Neural progenitor cell (in vitro differentiated cells): Measurements from ENCODE around the gene P2RX5. TPM values are rescaled to one million over a fixed set of nuclear protein-coding genes. Genes with fewer than 3 reads are reported as not detected.

Experiments
- DNase-seq: peaks from one replicate; pipeline ENCODE4 v3.0.0-alpha.2; 2016; ENCODE audit warnings: low spot score
- H2AFZ ChIP-seq: fragments of 200-600 bp; sonication (generic); replicated peaks from 2 replicates; pipeline ENCODE4 v1.6.1; 2016; ENCODE audit warnings: antibody characterized with exemption
- H3F3A ChIP-seq: fragments of 200-600 bp; sonication (generic); 2 replicates; pipeline ENCODE4 v1.6.1; 2016; ENCODE audit warnings: antibody characterized with exemption, low read depth
- H3K27ac ChIP-seq: fragments of 200-600 bp; sonication (generic); 2 replicates; pipeline ENCODE4 v1.5.1; 2016; ENCODE audit warnings: mild to moderate bottlenecking
- H3K27me3 ChIP-seq: fragments of 200-600 bp; sonication (generic); 2 replicates; pipeline ENCODE4 v1.6.1; 2016; ENCODE audit warnings: mild to moderate bottlenecking, moderate library complexity
- H3K36me3 ChIP-seq: fragments of 200-600 bp; sonication (generic); 2 replicates; pipeline ENCODE4 v1.5.1; 2016
- H3K4me1 ChIP-seq: fragments of 200-600 bp; sonication (generic); 2 replicates; pipeline ENCODE4 v1.6.1; 2016; ENCODE audit warnings: mixed run types
- H3K4me2 ChIP-seq: fragments of 200-600 bp; sonication (generic); 2 replicates; pipeline ENCODE4 v1.6.1; 2016
- H3K4me3 ChIP-seq: fragments of 200-600 bp; sonication (generic); 2 replicates; pipeline ENCODE4 v1.5.1; 2016
- H3K79me2 ChIP-seq: fragments of 200-600 bp; sonication (generic); 2 replicates; pipeline ENCODE4 v1.6.1; 2016; ENCODE audit warnings: low read depth
- H3K9ac ChIP-seq: fragments of 200-600 bp; sonication (generic); 2 replicates; pipeline ENCODE4 v1.6.1; 2016
- H3K9me3 ChIP-seq: fragments of 200-600 bp; sonication (generic); 2 replicates; pipeline ENCODE4 v1.5.1; 2016; ENCODE audit warnings: low read depth
- H4K20me1 ChIP-seq: fragments of 200-600 bp; sonication (generic); 2 replicates; pipeline ENCODE4 v1.6.1; 2016; ENCODE audit warnings: low read depth
- H3K27ac Mint-ChIP-seq: 3 replicates; pipeline ENCODE4 v1.8.0; 2021; ENCODE audit warnings: mixed read lengths
- H3K27me3 Mint-ChIP-seq: 2 replicates; pipeline ENCODE4 v1.8.0; 2022; ENCODE audit warnings: low read depth, mild to moderate bottlenecking, inconsistent platforms, moderate library complexity, mixed read lengths; ENCODE audit not compliant: insufficient read depth
- H3K36me3 Mint-ChIP-seq: 3 replicates; pipeline ENCODE4 v1.8.0; 2021; ENCODE audit warnings: mixed read lengths
- H3K4me1 Mint-ChIP-seq: 3 replicates; pipeline ENCODE4 v1.8.0; 2021; ENCODE audit warnings: mixed read lengths
- H3K4me3 Mint-ChIP-seq: 3 replicates; pipeline ENCODE4 v1.8.0; 2021; ENCODE audit warnings: mild to moderate bottlenecking, moderate library complexity, mixed read lengths
- H3K9me3 Mint-ChIP-seq: 3 replicates; pipeline ENCODE4 v1.8.0; 2020; ENCODE audit warnings: mixed read lengths
- EZH2 ChIP-seq: fragments of 200-600 bp; sonication (generic); IDR thresholded peaks from 2 replicates; pipeline ENCODE4 v1.6.1; 2017; ENCODE audit warnings: antibody characterized with exemption, mild to moderate bottlenecking, moderate library complexity
- EZH2phosphoT487 ChIP-seq: fragments of 200-600 bp; sonication (generic); IDR thresholded peaks from 2 replicates; pipeline ENCODE4 v1.6.1; 2017; ENCODE audit warnings: antibody characterized with exemption
- total RNA-seq: library from RNA; depleted of rRNA; stranded (reverse); fragments of >200 nt; gene quantifications from 2 replicates; pipeline ENCODE4 v1.2.3, GENCODE V29; 2015; ENCODE audit warnings: low replicate concordance
- TF ChIP-seq, protein P1 (sequence below): fragments of 200-600 bp; sonication (generic); IDR thresholded peaks from 2 replicates; pipeline ENCODE4 v1.5.1; 2017; ENCODE audit warnings: antibody characterized with exemption, mild to moderate bottlenecking

Gene P2RX5
- total RNA-seq, 1 donor from 2014 or later, result not detected

DNA sequence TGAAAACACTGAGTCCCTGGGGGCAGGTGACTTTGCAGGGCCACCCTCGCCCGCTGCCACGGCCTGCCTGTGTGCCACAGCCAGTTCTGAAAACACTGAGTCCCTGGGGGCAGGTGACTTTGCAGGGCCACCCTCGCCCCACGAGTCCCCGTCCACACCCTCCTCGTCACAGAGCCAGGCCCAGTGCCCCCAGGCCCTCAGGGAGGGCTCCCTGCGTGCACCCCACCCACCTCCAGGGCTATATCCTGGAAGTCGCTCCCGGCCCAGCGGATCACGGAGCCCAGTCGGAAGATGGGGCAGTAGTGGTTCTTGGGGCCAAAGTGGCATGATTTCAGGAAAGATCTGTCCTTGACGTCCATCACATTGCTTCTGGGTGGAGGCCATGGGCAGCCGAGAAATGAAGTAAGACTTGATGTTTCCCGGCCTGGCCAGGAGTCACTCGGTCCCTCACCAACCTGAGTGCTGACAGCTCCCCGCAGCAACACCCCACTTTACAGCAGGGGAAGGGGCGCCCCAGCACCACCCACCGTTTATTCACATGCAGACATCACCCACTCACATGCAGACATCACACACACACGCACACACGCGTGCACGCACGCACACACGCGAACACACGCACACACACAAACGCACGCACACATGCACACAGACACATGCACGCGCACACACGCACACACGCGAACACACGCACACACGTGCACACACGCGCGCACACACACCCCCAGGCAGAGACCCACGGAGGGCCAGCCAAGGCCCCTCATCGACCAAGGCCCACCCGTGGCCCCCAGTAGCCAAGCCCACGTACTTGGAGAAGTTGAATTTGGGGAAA, 6.5 kb downstream of the P2RX5 start:
- Mint-ChIP-seq H3K4me1 (peaks cover 8% of the 10 kb centered on the region), H3K36me3 (no peaks in the 10 kb centered on the region), H3K4me3 (peak overlapping the region; percentile 66), H3K27ac (peak overlapping the region; percentile 79), H3K27me3 (peaks cover 14% of the 10 kb centered on the region), H3K9me3 (no peaks in the 10 kb centered on the region)
- Histone ChIP-seq H3F3A (peaks cover 6% of the 10 kb centered on the region), H3K4me2 (no peak overlapping the region), H4K20me1 (peaks cover 1% of the 10 kb centered on the region), H3K36me3 (no peaks in the 10 kb centered on the region), H3K9ac (no peak overlapping the region), H3K27ac (no peak overlapping the region), H3K4me3 (no peak overlapping the region), H3K79me2 (no peaks in the 10 kb centered on the region), H3K27me3 (peaks cover 9% of the 10 kb centered on the region), H2AFZ (no peak overlapping the region), H3K9me3 (no peaks in the 10 kb centered on the region), H3K4me1 (peaks cover 8% of the 10 kb centered on the region)
- no peak for DNase-seq
- no peak for TF ChIP-seq EZH2
- TF ChIP-seq, protein P1, sequence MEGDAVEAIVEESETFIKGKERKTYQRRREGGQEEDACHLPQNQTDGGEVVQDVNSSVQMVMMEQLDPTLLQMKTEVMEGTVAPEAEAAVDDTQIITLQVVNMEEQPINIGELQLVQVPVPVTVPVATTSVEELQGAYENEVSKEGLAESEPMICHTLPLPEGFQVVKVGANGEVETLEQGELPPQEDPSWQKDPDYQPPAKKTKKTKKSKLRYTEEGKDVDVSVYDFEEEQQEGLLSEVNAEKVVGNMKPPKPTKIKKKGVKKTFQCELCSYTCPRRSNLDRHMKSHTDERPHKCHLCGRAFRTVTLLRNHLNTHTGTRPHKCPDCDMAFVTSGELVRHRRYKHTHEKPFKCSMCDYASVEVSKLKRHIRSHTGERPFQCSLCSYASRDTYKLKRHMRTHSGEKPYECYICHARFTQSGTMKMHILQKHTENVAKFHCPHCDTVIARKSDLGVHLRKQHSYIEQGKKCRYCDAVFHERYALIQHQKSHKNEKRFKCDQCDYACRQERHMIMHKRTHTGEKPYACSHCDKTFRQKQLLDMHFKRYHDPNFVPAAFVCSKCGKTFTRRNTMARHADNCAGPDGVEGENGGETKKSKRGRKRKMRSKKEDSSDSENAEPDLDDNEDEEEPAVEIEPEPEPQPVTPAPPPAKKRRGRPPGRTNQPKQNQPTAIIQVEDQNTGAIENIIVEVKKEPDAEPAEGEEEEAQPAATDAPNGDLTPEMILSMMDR, result no peak
- no peak for TF ChIP-seq EZH2phosphoT487

DNA sequence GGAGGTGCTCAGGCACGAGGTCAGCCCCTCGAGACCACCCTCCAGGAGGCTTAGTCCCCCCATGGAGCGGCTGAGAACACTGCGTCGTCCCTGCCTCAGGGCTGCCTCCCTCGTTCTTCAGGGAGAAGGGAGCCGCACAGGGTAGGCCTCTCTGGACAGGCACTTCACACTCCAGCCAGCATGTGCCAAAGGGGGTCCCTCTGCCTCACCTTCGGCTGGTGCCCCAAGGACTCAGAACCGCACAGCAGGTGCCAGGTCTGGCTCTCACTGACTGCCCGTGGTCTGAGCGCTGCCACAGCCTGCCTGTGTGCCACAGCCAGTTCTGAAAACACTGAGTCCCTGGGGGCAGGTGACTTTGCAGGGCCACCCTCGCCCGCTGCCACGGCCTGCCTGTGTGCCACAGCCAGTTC, 7.1 kb downstream of the P2RX5 start:
- no peaks in the 10 kb centered on the region for H3K36me3 ChIP-seq
- TF ChIP-seq EZH2 (no peak), EZH2phosphoT487 (no peak)
- TF ChIP-seq, protein P1, result no peak
- peaks cover 6% of the 10 kb centered on the region for H3F3A ChIP-seq
- H3K4me3 ChIP-seq, result no peak overlapping the region
- no peak overlapping the region for H3K27ac ChIP-seq
- H3K36me3 Mint-ChIP-seq, result no peaks in the 10 kb centered on the region
- H3K9me3 ChIP-seq, result no peaks in the 10 kb centered on the region
- no peak overlapping the region for H3K4me3 Mint-ChIP-seq
- H3K4me2 ChIP-seq, result no peak overlapping the region
- no peaks in the 10 kb centered on the region for H3K79me2 ChIP-seq
- H3K27me3 ChIP-seq, result peaks cover 2% of the 10 kb centered on the region
- no peak overlapping the region for H2AFZ ChIP-seq
- DNase-seq, result peak; percentile 54
- H3K27me3 Mint-ChIP-seq, result peaks cover 13% of the 10 kb centered on the region
- no peaks in the 10 kb centered on the region for H3K9me3 Mint-ChIP-seq
- no peak overlapping the region for H3K27ac Mint-ChIP-seq
- H3K9ac ChIP-seq, result no peak overlapping the region
- no peaks in the 10 kb centered on the region for H4K20me1 ChIP-seq
- H3K4me1 ChIP-seq, result peaks cover 8% of the 10 kb centered on the region
- peaks cover 7% of the 10 kb centered on the region for H3K4me1 Mint-ChIP-seq

- TF ChIP-seq EZH2phosphoT487, result no peak
- TF ChIP-seq EZH2, result no peak
- TF ChIP-seq, protein P1, result no peak
- Histone ChIP-seq H3K79me2 (no peaks in the 10 kb centered on the region), H3K4me1 (peaks cover 8% of the 10 kb centered on the region), H3K4me2 (peak overlapping the region; percentile 8), H2AFZ (peak overlapping the region; percentile 87), H3K9ac (no peak overlapping the region), H3K36me3 (no peaks in the 10 kb centered on the region), H3K27me3 (no peaks in the 10 kb centered on the region), H3K27ac (no peak overlapping the region), H3F3A (peaks cover 6% of the 10 kb centered on the region), H3K4me3 (no peak overlapping the region), H3K9me3 (no peaks in the 10 kb centered on the region), H4K20me1 (no peaks in the 10 kb centered on the region)
- peaks cover 7% of the 10 kb centered on the region for H3K4me1 Mint-ChIP-seq
- H3K27me3 Mint-ChIP-seq, result peaks cover 13% of the 10 kb centered on the region
- peak overlapping the region; percentile 79 for H3K27ac Mint-ChIP-seq
- no peak overlapping the region for H3K4me3 Mint-ChIP-seq
- DNase-seq, result peak; percentile 47
- no peaks in the 10 kb centered on the region for H3K36me3 Mint-ChIP-seq
- no peaks in the 10 kb centered on the region for H3K9me3 Mint-ChIP-seq
Measured at GRCh38 chr17:3688027-3688553, 7.9 kb downstream of the P2RX5 start.
